GM19438 (cell line): ENCODE measurements around the gene SUSD3.

Experiments
- ATAC-seq: cut with Tn5 transposase; IDR thresholded peaks from one replicate; pipeline ENCODE4 v1.9.1; 2021; ENCODE audit warnings: low read depth; ENCODE audit not compliant: unreplicated experiment

Gene SUSD3

GRCh38 chr9:93028448-93029006, 30.0 kb upstream of the SUSD3 start:
- ATAC-seq: no peak

GRCh38 chr9:93030642-93031628, 27.6 kb upstream of the SUSD3 start:
- no peak for ATAC-seq

- no peak for ATAC-seq
Observed at GRCh38 chr9:93031629-93032430, 26.7 kb upstream of the SUSD3 start.

GRCh38 chr9:93032545-93032944, 26.0 kb upstream of the SUSD3 start:
- ATAC-seq: no peak

GRCh38 chr9:93033531-93033930, 25.0 kb upstream of the SUSD3 start:
- no peak for ATAC-seq

GRCh38 chr9:93035106-93035660, 23.3 kb upstream of the SUSD3 start:
- no peak for ATAC-seq

- ATAC-seq: no peak
Observed at GRCh38 chr9:93035821-93036351, 22.6 kb upstream of the SUSD3 start.

GRCh38 chr9:93036887-93037475, 21.5 kb upstream of the SUSD3 start:
- no peak for ATAC-seq

- no peak for ATAC-seq
Observed at GRCh38 chr9:93037476-93037971, 21.0 kb upstream of the SUSD3 start.

- no peak for ATAC-seq
Observed at GRCh38 chr9:93038918-93039317, 19.6 kb upstream of the SUSD3 start.

GRCh38 chr9:93039456-93039855, 19.0 kb upstream of the SUSD3 start:
- ATAC-seq: no peak

GRCh38 chr9:93039976-93040375, 18.5 kb upstream of the SUSD3 start:
- no peak for ATAC-seq

GRCh38 chr9:93040409-93040808, 18.1 kb upstream of the SUSD3 start:
- ATAC-seq: no peak

GRCh38 chr9:93041108-93041802, 17.2 kb upstream of the SUSD3 start:
- no peak for ATAC-seq

GRCh38 chr9:93043122-93043521, 15.4 kb upstream of the SUSD3 start:
- no peak for ATAC-seq

GRCh38 chr9:93045521-93045920, 13.0 kb upstream of the SUSD3 start:
- no peak for ATAC-seq

GRCh38 chr9:93048566-93049448, 9.7 kb upstream of the SUSD3 start:
- no peak for ATAC-seq

GRCh38 chr9:93049491-93049890, 9.0 kb upstream of the SUSD3 start:
- ATAC-seq: no peak
